WTC11 (cell line): ENCODE results near the gene SULT1A2.

Experiments used
- CTCF ChIP-seq: fragments of 200-600 bp; IDR thresholded peaks from 2 replicates; pipeline ENCODE4 v1.8.0; 2022; ENCODE audit warnings: antibody characterized with exemption
- ETV6 ChIP-seq: sonication (generic); formaldehyde crosslinking; IDR thresholded peaks from 2 replicates; pipeline ENCODE4 v1.8.1; 2022; ENCODE audit warnings: mild to moderate bottlenecking, missing genetic modification reagents
- HMGA2 ChIP-seq: fragments of 250-450 bp; sonication (Bioruptor Pico); IDR thresholded peaks from 2 replicates; pipeline ENCODE4 v1.4.0; 2021; ENCODE audit warnings: mild to moderate bottlenecking, moderate library complexity

GRCh38 chr16:28580726-28581315 is 16.0 kb downstream of the SULT1A2 start:
- TF ChIP-seq CTCF (no peak), HMGA2 (no peak), ETV6 (CRISPR knock-in tag) (no peak)
